BE2C (cell line): ENCODE measurements around the gene LUC7L3. TPM values are rescaled to one million over a fixed set of nuclear protein-coding genes. Genes with fewer than 3 reads are reported as not detected.

ENCODE experiments used
- DNase-seq: peaks from one replicate; pipeline ENCODE4 v3.0.0-alpha.2; 2020
- H3K27me3 ChIP-seq: fragments of 250-450 bp; sonication (Bioruptor Pico); 2 replicates; pipeline ENCODE4 v1.5.1; 2020; ENCODE audit warnings: mild to moderate bottlenecking
- H3K36me3 ChIP-seq: fragments of 250-450 bp; sonication (Bioruptor Pico); 2 replicates; pipeline ENCODE4 v1.5.1; 2020; ENCODE audit warnings: mild to moderate bottlenecking
- H3K4me1 ChIP-seq: fragments of 250-450 bp; sonication (Bioruptor Pico); 2 replicates; pipeline ENCODE4 v1.5.1; 2020
- H3K4me3 ChIP-seq: 2 replicates; pipeline ENCODE4 v1.5.1; 2011; ENCODE audit warnings: low read depth, low read length
- H3K9me3 ChIP-seq: fragments of 250-450 bp; sonication (Bioruptor Pico); 2 replicates; pipeline ENCODE4 v1.5.1; 2020
- polyA plus RNA-seq: library from polyadenylated mRNA; unstranded; fragments of >200 nt; gene quantifications from one replicate; pipeline ENCODE4 v1.2.1, GENCODE V29; 2012; ENCODE audit warnings: low read depth, missing spikeins; ENCODE audit not compliant: insufficient read length, insufficient read depth
- TF ChIP-seq, protein P1 (sequence below): IDR thresholded peaks from 2 replicates; pipeline ENCODE4 v1.5.1; 2012; ENCODE audit warnings: mild to moderate bottlenecking, low read depth, low read length

Gene LUC7L3, protein sequence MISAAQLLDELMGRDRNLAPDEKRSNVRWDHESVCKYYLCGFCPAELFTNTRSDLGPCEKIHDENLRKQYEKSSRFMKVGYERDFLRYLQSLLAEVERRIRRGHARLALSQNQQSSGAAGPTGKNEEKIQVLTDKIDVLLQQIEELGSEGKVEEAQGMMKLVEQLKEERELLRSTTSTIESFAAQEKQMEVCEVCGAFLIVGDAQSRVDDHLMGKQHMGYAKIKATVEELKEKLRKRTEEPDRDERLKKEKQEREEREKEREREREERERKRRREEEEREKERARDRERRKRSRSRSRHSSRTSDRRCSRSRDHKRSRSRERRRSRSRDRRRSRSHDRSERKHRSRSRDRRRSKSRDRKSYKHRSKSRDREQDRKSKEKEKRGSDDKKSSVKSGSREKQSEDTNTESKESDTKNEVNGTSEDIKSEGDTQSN
- 137 TPM for polyA plus RNA-seq

DNA sequence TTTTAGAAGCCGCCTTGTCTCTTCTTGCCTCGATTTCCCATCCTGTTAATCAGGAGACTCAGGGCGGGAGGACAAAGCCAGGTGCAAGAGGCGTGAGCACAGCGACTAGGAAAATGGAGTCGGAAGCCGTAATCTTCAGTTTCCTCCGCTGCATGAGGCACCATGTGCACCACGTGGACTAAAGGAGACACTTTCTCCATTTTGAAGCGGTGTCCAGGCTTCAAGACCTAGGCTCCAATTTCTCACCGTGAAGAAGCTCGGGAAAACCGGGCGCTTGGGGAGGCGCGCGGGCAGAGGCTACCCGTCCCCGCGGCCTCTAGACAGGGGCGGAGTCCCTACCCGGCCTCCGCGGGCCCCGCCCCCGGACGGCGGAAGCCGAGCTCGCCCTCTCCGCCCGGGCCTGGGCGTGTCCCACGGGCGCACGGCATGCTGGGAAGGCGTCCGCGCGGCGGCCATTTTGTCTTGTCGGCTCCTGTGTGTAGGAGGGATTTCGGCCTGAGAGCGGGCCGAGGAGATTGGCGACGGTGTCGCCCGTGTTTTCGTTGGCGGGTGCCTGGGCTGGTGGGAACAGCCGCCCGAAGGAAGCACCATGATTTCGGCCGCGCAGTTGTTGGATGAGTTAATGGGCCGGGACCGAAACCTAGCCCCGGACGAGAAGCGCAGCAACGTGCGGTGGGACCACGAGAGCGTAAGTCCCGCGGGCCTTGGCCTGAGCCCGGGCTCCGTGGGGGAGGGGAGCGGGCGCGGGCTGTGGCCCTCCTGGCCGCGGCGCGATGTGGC, at the start of gene LUC7L3:
TSS of gene LUC7L3 (plus strand) at position 460 of the 780 bp plus-strand sequence. CDS start at position 590, 130 bp downstream.
- Histone ChIP-seq H3K27me3 (no peaks in the 10 kb centered on the region), H3K36me3 (peaks cover 9% of the 10 kb centered on the region), H3K9me3 (no peaks in the 10 kb centered on the region), H3K4me1 (peaks cover 12% of the 10 kb centered on the region), H3K4me3 (peak within 1 kb of the TSS; percentile 91)
- TF ChIP-seq, protein P1, sequence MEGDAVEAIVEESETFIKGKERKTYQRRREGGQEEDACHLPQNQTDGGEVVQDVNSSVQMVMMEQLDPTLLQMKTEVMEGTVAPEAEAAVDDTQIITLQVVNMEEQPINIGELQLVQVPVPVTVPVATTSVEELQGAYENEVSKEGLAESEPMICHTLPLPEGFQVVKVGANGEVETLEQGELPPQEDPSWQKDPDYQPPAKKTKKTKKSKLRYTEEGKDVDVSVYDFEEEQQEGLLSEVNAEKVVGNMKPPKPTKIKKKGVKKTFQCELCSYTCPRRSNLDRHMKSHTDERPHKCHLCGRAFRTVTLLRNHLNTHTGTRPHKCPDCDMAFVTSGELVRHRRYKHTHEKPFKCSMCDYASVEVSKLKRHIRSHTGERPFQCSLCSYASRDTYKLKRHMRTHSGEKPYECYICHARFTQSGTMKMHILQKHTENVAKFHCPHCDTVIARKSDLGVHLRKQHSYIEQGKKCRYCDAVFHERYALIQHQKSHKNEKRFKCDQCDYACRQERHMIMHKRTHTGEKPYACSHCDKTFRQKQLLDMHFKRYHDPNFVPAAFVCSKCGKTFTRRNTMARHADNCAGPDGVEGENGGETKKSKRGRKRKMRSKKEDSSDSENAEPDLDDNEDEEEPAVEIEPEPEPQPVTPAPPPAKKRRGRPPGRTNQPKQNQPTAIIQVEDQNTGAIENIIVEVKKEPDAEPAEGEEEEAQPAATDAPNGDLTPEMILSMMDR: no peak
- DNase-seq: peak; percentile 97

DNA sequence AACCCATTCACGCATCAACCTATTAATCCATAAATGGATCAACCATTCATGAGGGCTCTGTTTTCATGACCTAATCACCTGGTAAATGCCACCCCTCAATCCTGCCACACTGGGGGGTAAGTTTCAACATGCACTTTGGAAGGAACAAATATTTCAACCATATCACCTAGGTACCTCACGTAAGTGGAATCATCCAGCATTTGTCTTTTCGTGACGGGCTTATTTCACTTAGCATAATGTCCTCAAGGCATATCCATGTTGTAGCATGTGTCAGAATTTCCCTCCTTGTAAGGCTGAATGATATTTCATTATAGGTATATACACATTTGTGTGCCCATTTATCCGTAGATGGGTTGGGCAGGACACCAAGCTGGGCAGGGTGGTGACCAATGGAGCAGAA, 47.3 kb upstream of the LUC7L3 start:
- Histone ChIP-seq H3K36me3 (no peaks in the 10 kb centered on the region), H3K4me3 (no peak overlapping the region), H3K27me3 (no peaks in the 10 kb centered on the region), H3K4me1 (no peaks in the 10 kb centered on the region), H3K9me3 (no peaks in the 10 kb centered on the region)
- TF ChIP-seq, protein P1: no peak
- no peak for DNase-seq

DNA sequence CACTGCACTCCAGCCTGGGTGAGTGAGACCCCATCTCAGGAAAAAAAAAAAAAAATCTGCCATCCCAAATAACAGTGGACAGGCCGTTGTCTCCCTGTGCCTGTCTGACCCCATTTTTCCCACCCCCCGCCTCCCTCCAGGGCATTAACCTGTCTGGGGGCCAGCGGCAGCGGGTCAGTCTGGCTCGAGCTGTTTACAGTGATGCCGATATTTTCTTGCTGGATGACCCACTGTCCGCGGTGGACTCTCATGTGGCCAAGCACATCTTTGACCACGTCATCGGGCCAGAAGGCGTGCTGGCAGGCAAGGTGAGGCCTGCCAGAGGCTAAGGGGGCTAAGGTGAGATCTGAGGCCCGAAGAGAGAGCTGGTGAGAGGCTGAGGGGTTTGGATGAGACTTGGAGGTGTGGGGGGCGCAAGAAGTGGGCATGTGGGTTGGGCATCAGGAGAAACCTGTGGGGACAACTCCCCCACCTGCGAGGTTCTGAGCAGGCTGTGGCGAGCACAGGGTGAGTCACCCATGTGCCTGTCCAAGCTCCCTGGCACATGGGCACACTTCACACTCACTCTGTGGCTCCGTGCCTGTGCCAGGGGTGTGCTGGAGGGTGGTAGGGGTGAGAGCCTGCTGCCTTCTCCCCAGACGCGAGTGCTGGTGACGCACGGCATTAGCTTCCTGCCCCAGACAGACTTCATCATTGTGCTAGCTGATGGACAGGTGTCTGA, 46.4 kb upstream of the LUC7L3 start:
- no peaks in the 10 kb centered on the region for H3K4me1 ChIP-seq
- H3K36me3 ChIP-seq: no peaks in the 10 kb centered on the region
- no peak overlapping the region for H3K4me3 ChIP-seq
- no peak for DNase-seq
- TF ChIP-seq, protein P1: no peak
- H3K9me3 ChIP-seq: no peaks in the 10 kb centered on the region
- H3K27me3 ChIP-seq: no peaks in the 10 kb centered on the region

DNA sequence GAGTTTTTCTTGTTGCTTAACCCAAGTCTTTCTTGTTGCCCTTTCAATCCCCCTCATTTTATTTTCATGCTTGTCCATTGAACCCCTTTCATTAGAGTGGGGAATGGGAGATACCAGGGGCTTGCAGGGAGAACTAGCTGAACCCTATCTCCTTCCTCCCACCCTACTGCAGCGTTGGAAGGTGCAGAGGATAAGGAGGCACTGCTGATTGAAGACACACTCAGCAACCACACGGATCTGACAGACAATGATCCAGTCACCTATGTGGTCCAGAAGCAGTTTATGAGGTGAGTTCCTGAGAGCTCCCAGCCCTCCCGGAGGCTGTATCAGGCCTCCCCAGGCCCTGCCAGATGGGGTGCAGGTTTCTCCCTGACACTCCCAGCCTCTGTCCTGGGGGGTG, 44.2 kb upstream of the LUC7L3 start:
- no peaks in the 10 kb centered on the region for H3K4me1 ChIP-seq
- H3K36me3 ChIP-seq: no peaks in the 10 kb centered on the region
- no peak for DNase-seq
- H3K27me3 ChIP-seq: no peaks in the 10 kb centered on the region
- no peaks in the 10 kb centered on the region for H3K9me3 ChIP-seq
- no peak overlapping the region for H3K4me3 ChIP-seq
- TF ChIP-seq, protein P1: no peak

DNA sequence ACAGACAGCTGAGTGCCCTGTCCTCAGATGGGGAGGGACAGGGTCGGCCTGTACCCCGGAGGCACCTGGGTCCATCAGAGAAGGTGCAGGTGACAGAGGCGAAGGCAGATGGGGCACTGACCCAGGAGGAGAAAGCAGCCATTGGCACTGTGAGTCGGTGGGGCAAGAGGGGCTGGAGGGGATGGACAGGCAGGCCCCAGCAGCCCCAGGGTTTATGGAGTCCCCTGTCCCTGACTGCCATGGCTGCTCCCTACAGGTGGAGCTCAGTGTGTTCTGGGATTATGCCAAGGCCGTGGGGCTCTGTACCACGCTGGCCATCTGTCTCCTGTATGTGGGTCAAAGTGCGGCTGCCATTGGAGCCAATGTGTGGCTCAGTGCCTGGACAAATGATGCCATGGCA, 43.8 kb upstream of the LUC7L3 start:
- DNase-seq: peak; percentile 4
- Histone ChIP-seq H3K27me3 (no peaks in the 10 kb centered on the region), H3K4me3 (no peak overlapping the region), H3K36me3 (no peaks in the 10 kb centered on the region), H3K4me1 (no peaks in the 10 kb centered on the region), H3K9me3 (no peaks in the 10 kb centered on the region)
- TF ChIP-seq, protein P1: no peak
